Muscle of back (tissue), 13 donors: Measurements from ENCODE around the gene CKAP2. TPM values are rescaled to one million over a fixed set of nuclear protein-coding genes. Genes with fewer than 3 reads are reported as not detected.
"Not testable (repeated sequence)": the region's sequence is repeated elsewhere in the genome, so short reads cannot be mapped to it uniquely, and the experiment has no call there.

ENCODE experiments used
- DNase-seq, 3 donors: peaks; one replicate each; pipeline versions ENCODE4 v3.0.0 to v3.0.0-alpha.2; 2013
- long read RNA-seq, 9 donors: transcript quantifications; one replicate each; lab custom pipeline, GENCODE V29; 2026
- polyA plus RNA-seq, 10 donors: library from polyadenylated mRNA; unstranded; fragments of 120-200 nt; gene quantifications; one replicate each; pipeline ENCODE4 v1.2.1, GENCODE V29; 2013; ENCODE audit not compliant: insufficient read length in 10 of 10

The CKAP2 gene
- 10 to 100 TPM; 30.2 to 50.6 (median 39.0) TPM for polyA plus RNA-seq
- long read RNA-seq, donor 1, partial matches to known transcripts = 31 of 40 reads
- long read RNA-seq, donor 1, other reads (novel, unspliced or antisense) = 0 of 40 reads
- long read RNA-seq, donor 2, partial matches to known transcripts = 0 of 6 reads
- long read RNA-seq, donor 2, other reads (novel, unspliced or antisense) = 0 of 6 reads
- long read RNA-seq, donor 3 = 0 reads
- long read RNA-seq, donor 4, partial matches to known transcripts = 17 of 20 reads
- long read RNA-seq, donor 4, other reads (novel, unspliced or antisense) = 0 of 20 reads
- long read RNA-seq, donor 5, partial matches to known transcripts = 12 of 17 reads
- long read RNA-seq, donor 5, other reads (novel, unspliced or antisense) = 0 of 17 reads
- long read RNA-seq, donor 6, transcript CKAP2-201 (9 exons, 3,375 nt) = major isoform, 5 of 7 reads
- long read RNA-seq, donor 6, partial matches to known transcripts = 0 of 7 reads
- long read RNA-seq, donor 6, other reads (novel, unspliced or antisense) = 0 of 7 reads
- long read RNA-seq, donor 7, partial matches to known transcripts = 6 of 12 reads
- long read RNA-seq, donor 7, other reads (novel, unspliced or antisense) = 0 of 12 reads
- long read RNA-seq, donor 8, partial matches to known transcripts = 0 of 3 reads
- long read RNA-seq, donor 8, other reads (novel, unspliced or antisense) = 0 of 3 reads
- long read RNA-seq, donor 9 = 0 reads

DNA sequence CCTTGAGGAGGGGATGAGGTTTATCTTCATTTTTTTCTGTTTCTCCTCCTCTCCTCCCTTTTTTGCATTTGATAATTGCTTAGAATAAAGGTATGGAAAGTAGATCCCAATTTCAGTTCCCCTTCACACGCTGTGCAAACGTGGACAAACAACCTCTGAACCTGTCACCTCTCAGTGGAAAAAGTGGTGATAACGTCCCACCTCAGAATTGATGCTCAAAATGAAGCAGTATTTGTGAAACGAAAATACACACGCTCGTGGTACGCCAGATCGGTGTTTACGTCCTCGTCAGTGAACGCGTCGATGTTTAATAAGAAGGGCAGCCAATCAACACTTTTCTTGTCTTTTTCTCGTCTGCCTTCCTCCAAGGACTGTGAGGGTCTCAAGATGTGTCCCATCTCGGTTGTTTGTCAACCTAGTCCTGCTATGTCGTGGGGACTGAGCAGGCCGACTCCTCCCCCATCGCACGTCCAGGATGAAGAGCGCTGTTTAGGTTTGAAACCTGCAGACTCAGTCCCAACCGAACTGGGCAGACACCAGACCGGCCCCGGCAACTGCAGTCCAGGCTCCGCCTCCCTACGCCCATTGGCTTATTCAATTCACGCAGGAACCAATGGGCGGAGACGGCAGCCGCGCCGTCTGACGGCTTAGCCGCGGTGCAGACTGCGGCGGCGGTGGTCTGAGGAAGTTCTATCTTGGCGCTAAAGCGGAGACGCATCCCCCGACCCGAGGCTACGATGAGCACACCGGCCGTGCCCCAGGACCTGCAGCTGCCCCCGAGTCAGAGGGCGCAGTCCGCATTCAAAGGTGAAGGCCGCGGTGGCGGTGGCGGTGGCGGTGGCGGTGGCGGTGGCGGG, at the start of gene CKAP2:
CKAP2 (plus strand) TSS at position 659 of the 857 bp plus-strand sequence; CDS start at position 738, 79 bp downstream.
- peak; percentile 94 to 98 (median 96) for DNase-seq

DNA sequence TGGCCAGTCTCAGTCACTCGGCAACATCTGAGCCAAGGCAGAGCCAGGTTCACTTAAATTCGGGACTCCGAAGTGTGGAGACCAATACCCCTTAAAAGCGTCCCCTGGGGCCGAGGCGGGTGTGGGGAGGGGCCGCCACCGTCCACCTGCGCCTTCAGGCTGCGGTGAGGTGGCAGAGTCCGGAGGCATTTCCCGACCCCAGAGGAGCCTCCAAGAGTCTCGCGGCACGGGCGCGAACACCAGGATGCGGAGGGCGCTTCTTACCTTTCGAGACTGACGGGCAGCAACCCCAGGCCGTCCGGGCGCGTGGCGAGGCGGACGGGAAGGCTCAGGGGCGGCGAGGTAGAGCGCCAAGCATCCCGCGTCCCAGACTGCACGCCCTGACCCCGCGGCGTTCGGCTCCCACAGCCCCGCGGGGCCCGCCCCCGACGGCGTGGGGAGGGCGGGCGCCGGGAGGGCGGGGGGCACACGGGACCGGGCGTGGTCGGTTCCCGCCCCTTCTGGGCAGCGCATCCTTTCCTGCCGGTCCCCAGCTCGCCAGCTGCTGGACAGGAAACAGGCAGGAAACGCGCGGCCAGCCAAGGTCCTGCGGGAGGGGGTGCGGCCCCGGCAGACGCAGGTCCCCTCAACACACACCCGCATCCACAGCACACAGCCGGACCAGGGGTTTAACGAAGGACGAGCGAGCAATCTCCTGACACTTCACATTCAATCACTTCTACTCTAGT, 49.3 kb upstream of the CKAP2 start, which contains the start of gene THSD1:
THSD1 (minus strand) TSS at position 406 of the 728 bp plus-strand sequence. CDS start 3,572 bp downstream, outside the sequence.
- peak; percentile 33 to 85 (median 65) for DNase-seq

- DNase-seq = no peak
Measured at GRCh38 chr13:52406629-52407028, 48.6 kb upstream of the CKAP2 start.

DNA sequence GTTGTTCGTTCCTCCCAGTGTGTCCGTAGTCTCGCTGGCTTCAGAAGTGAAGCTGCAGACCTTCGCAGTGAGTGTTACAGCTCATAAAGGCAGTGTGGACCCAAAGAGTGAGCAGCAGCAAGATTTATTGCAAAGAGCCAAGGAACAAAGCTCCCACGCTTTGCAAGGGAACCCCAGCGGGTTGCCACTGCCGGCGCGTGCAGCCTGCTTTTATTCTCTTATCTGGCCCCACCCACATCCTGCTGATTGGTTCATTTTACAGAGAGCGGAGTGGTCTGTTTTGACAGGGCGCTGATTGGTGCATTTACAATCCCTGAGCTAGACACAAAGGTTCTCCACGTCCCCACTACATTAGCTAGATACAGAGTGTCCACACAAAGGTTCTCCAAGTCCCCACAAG, 47.8 kb upstream of the CKAP2 start:
- not testable (repeated sequence) for DNase-seq

- DNase-seq = not testable (repeated sequence)
Measured at GRCh38 chr13:52408071-52408658, 47.1 kb upstream of the CKAP2 start.

- peak in 1 of 3 donors; percentile 35 for DNase-seq
Measured at GRCh38 chr13:52411629-52412028, 43.6 kb upstream of the CKAP2 start.

DNA sequence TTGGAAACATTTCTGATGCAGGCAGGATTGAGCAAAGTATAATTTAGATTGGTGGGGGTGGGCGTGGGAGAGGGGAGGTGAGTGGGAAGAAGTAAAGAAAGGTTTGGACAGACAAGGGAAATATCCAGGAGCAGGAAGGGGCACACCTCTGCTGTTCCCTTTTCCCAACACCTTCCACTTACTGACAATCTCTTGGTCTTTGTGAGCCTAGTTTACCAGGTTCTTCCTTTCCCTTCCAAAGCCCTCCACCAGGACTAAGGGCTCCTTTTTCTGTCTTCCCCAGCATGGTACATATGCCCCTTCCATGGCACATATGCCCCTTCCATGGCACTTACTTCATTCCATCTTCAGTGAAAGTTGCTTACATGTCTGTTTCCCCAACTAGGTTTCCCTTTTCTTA, 43.1 kb upstream of the CKAP2 start:
- no peak for DNase-seq

- DNase-seq = no peak
Measured at GRCh38 chr13:52414051-52414450, 41.2 kb upstream of the CKAP2 start.

GRCh38 chr13:52414963-52415362, 40.3 kb upstream of the CKAP2 start:
- no peak for DNase-seq

DNA sequence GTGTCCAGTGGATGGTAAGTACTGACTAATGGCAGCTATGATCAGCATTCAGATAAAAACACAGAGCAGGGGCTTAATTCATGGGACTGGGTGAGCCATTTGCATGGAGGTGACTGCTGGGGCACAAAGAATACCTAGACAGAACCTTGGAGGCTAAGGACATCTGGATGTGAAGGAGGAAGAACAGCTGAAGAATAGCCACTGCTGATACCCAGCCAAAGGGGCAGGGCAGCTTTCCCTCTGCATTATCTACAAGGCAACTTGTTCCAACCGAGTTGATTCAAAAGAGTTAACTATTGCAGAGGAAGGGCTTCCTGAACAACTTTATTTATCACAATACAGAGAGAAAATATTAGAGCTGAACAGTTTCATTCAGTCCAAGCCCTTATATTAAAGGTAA, 36.2 kb upstream of the CKAP2 start:
- no peak for DNase-seq

GRCh38 chr13:52421216-52421615, 34.1 kb upstream of the CKAP2 start:
- no peak for DNase-seq

DNA sequence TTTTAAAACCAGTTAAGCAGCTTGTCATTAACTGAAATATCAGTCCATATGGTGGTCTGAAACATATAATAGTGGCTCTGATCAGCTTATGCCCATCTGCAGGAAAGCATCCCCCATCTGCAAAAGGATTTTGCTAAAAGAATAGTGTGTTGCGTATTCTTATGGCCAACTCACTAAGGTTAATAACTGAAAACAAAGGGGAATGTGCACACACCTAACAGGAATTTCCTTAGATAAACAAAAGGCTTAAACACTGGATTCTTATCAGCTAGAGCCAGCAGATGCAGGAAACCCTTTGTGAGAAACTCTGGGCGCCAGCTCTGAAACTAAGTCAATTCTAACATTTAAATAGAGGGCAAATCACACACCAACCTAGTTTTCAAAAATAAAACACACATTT, 27.0 kb upstream of the CKAP2 start:
- DNase-seq = peak in 1 of 3 donors; percentile 16

DNA sequence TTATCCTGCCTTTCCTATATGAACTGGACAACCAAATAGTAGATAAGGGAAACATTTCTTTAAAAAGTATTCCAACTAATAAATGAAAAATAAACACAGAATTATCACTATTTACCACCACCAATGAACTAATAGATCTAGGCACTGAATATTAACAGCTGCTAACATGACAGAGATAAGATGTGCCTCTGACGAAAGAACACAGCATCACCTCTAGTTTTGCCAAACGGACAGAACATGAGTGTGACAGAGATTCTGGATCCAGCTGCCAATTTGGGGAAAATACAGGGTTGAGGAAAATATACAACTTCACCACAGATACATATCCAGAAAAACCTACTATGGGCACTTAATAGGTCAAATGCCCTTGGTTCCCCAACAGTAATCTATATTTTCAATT, 22.8 kb upstream of the CKAP2 start:
- no peak for DNase-seq

- no peak for DNase-seq
Measured at GRCh38 chr13:52446265-52446664, 9.0 kb upstream of the CKAP2 start.

GRCh38 chr13:52447354-52447753, 7.9 kb upstream of the CKAP2 start:
- no peak for DNase-seq

DNA sequence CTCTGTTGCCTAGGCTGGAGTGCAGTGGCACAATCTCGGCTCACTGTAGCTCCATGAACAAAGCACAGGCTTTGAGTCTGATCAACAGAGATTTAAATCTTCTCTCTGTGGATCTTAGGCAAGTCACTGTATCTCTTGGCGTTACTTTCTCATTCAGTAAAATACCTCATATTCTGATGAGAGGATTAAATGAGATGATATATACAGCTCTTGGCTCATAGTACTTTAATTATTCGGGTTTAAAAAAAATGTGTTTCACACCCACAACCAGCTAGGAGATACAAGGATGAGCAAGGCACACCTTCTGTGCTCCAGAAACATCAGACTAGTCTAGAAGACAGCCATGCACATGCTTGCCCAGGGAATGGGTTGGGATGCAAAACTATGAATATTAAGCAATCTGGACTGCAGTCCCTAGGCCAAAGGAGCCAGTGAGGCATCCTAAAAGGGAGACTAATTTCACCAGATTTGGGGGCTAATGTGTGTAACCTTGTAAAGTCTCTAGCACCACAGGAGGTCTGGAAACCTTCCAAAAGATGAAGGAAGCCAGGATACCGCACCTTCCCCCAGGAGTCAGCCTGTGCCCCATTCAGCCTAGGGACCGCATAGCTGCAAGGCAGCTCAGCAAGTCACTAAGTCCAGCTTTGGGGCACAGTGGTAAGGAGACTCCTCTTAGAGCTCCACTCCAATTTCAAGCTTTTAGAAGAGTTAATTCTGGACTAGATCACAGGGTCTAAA, 7.3 kb upstream of the CKAP2 start:
- DNase-seq = no peak

GRCh38 chr13:52449331-52450011, 5.8 kb upstream of the CKAP2 start:
- no peak for DNase-seq

DNA sequence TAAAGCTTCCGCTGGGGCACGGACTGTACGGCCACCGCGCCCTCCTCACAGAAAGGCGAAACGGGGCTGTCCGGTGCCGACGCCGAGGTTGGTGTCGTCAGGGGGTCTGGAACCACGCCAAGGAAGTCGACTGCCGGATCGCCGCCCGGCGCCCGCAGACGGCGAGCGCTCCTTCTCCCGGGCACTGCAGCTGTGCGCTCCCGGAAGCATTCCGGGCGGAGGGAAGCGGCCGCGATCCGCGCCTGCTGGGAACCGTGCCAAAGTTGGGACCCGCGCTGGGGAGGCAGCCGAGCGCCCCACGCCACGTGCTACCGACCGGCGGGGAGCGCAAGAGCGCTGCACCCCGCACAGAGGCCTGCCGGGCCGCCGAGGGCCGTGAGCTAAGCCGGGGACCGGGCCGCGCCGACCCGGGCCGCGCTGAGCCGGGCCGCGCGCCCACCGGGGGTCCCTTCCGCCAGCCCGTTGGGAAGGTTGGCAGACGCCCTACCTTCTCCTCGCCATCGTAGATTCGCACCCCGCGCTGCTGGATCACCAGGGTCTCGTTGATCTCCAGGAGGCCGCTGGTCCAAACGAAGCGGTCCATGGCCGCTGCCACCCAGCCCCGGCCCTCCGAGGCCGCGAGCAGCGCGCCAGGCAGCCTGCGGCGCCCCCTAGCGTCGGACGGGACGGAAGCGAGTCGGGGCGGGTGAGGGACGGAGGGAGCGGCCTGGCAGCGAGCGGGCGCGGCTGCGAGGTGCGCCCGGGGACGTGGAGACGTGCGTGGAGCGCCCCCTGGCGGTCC, 5.1 kb upstream of the CKAP2 start, which contains the start of gene VPS36:
VPS36 (minus strand) TSS at position 623 of the 781 bp plus-strand sequence; CDS start at position 583, 40 bp downstream.
- DNase-seq = peak; percentile 96 to 99 (median 99)

- DNase-seq = no peak
Measured at GRCh38 chr13:52450793-52451116, 4.5 kb upstream of the CKAP2 start.
